Measurements from ENCODE around the gene STK39.
"Not testable (repeated sequence)": the region's sequence is repeated elsewhere in the genome, so short reads cannot be mapped to it uniquely, and the experiment has no call there.

STK39 gene

DNA sequence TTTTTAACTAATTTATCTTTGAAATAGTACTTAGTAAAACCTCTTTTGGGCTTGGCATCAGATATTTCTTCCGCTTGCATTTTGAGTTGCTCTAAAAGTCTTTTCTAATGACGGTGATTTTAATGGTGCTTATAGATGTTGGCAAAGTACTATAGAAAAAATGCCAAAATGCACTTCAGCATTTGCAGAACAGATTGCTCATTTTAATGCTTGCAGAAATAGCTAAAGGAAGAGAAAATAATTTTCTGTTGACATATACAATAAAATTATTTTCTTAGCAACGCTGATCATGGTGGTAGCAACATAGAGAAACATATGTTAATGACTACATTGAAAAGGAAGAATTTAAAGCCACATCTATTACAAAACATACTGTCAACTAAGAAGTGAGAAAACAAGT is 170.7 kb downstream of the STK39 start:
- DNase-seq: no peak

DNA sequence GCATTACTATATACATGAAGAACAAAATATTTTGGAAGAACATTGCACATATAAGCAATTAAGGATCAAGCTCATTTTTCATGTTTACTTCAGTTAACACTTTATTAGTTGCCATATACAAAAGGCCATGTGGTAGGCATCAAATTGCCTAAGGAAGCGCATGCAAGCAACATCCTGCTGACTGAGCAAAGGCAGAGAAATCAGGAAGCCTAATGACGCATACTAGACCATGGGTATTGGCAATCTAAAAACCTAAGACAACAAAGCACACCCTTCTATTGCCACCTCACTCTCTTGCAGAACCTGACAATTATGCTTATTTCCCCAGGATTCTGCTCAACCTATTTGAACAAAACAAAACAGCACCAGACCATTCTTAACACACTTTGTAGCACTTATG is 171.9 kb downstream of the STK39 start:
- DNase-seq: no peak

DNA sequence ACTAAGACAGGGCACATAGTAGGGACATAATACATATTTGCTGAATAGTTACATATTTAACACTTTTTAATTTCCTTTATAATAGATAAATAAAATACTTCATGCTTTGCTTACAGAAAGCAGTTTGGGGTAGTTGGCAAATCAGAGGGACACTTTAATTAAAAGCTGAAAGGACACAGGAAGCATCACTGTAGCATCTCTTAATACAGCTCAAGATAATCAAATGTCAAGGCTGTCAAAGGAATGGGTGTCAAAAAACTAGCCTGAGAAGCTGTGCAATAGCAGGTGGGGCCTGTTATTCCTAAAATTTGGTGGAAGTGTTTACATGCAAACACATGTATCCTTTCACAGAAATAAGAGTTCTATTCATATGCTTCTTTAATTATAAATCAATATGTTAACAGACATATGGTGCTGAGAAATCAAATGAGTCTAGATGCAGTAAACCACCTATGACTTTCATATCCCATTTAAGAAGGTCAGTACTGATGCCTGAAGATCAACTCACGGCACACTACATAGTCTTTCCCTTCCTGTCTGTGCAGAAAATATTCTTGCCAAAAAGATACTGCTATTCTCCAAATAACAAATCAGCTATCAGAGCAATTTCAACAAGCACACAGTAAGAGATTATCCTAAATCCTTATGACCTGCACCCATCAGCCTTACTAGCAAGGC is 174.6 kb downstream of the STK39 start:
- no peak for DNase-seq

DNA sequence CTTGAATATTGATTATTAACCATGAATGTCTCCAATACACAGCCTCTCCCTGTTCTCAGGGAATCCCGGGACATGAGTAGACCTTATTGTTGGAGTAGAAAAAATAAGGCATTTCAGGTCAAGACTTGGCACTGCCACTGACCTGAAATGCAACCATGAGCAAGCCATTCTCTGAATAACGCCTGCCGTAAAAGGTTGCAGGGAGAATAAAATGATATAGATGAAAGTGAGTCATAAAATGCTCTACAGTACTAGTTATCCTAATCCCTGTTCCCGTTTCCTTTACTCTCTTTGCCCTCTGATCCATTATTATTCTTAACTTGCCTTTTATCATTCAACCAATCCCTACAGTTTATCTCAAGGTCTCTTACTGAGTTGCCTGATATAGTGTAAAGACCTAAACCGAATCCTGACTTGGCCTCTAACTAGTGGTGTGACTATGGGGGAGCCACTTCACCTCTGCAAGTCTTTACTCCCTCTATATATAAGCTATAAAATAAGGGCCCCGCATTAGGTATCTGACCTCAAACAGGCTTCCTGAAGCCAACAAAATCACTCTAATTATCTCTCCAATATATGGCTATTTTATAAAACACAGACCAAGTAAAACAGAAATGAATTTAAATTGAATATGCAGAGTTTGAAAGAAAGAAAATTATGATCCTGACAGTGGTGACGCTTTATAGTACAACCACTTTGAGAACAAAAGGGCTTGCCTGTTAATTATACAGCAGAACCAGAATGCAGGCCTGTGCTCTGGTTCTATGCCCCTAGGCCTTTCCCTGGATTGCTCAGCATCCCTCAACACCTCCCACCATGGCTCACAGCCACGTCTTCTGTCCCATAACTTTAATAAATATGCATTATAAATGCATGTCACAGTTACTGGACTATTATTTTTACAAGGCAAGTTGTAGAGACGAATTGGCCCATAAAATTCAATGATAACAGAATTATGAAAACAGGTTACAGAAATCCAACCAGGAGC is 183.1 kb downstream of the STK39 start:
- DNase-seq: no peak

DNA sequence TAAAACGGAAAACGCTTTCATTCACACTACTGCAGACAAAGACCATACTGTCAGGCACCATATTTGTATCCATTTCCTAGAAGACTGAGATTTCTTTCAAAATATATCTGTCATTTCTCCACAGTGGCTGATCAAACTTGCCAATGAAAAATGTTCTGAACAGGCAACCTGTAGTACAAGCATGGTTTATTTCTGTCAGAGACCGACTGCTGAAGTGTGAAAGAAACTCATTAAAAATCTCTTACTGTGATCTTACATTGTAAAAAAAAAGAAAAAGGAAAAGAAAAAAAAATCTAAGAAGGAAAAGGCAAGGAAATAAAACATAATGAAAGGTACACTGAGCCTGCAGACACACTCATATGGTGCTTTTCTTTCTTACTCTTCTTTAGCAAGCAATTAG is 184.5 kb downstream of the STK39 start:
- no peak for DNase-seq

DNA sequence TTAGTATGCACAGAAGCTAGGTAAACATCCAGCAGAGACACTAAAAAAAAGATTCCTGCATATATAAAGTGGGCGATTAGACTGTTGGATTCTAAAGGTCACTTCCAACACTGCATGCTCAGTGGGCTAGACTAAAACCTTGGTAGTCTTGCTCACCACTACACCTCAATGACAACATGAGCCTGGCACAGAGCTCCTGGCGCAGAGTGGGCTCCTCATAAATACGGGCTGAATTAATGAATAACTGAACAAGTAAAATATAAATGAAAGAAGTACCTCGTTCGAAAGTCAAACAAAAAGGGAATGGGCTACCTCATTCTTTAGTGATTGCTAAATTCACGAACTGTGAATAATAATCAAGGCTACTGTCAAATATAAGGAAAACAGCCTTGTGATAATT is 185.3 kb downstream of the STK39 start:
- DNase-seq: no peak

DNA sequence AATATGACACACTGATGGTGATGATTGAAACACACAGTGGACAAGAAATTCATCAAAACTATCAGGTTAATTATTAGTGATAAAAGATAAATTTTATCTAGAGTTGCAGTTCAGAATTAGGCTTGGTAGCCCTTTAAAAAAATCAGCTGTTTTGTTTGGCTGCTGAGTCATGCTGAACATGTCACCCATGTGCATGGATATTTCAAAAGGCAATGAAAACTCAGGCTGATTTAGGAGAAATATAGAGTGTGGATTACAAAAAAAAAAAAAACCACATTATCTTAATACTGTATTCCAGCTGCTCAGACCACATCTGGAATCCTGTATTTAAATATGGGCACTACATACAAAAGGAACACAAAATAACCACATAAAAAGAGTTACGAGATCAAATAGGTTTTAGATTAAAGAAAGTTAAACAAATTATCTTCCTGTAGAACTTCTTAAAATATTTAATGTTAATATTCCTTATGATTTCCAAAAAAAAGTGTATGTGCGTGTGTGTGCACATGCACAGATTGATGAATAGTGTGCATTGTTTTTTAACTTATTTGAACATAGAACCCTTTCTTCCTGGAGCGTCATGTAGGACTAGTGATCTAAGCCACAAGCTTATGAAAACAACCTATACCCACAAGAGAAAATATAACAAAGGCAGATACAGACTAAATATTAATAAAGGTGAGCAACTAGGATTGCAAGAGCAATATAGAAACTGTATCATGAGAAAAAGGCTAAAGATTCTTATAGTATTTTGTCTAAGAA is 186.2 kb downstream of the STK39 start:
- DNase-seq: no peak

DNA sequence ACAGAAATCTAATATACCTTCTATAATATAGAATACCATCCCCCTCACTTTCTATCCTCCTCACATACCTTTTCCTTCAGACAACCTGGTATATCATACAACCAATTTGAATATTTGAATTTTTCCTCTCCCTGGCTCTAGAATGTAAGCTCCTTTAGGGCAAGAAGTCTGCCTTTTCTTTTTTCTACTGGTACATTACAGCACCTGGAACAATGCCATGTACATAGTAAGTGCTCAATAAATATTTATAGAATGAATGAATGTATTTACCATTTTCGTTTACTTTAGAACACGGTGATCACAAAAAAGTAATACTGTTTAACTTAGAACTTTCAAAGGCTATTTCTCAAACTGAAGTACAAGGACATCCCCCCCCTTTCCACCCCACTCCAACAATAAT is 187.6 kb downstream of the STK39 start:
- no peak for DNase-seq

DNA sequence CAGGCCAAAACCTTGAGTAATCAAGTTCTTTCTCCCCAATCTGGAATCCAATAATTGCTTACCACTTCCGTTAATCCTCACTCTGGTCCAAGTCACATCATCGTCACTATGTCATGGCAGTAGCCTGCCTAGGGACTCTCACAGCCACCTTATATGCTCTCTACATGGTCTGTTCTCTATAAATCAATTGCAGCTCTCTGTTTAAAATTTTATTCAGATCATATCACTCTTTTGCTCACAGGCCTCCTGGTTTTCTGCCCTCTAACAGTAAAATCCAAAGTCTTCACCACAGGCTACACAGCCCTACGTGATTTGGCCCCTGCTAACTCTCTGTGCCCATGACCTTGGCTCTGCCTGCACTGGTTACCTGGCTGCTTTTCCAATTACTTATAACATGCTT is 188.7 kb downstream of the STK39 start:
- no peak for DNase-seq

DNA sequence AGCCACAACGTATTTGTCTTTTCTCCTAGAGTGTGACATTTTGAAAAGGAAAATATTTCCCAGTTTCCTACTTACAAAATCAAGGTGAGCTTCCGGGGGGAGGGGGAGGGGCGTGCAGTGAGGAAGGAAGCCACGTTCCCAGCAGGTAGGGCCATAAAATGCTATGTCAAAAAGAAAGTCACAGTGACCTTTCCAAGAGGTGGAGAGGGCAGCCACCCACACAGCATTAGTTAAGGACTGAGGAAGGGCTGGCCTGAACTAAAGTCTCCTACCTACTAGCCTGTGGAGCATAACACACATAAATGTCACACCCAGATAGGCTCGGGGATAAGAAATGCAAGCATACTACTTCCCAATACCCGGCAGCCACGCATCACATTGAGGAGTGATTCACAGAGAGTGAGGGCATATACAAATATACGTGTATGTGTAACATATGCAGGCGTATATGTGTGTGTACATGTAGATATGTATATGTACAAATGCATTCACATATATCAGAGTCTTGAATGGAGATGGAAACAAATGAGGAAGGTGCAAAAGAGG is 191.1 kb downstream of the STK39 start:
- DNase-seq: no peak

DNA sequence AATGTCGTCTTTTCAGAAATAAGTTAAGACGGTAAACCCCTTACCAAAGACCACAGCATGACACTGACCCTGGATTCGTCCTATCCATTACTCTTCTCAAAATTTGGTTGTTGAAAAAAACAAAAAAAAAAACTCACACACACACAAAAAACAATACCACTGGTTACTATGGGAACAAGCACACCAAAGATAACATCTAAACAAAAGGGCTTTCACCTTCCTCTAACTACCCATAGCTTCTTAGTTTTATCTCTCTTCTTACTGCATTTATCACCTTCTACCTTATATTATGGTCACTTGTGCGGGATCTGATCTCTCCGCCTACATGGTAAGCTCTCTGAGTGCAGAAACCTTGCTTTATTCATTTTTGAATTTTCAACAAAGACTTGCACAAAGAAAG is 192.7 kb downstream of the STK39 start:
- DNase-seq: no peak

DNA sequence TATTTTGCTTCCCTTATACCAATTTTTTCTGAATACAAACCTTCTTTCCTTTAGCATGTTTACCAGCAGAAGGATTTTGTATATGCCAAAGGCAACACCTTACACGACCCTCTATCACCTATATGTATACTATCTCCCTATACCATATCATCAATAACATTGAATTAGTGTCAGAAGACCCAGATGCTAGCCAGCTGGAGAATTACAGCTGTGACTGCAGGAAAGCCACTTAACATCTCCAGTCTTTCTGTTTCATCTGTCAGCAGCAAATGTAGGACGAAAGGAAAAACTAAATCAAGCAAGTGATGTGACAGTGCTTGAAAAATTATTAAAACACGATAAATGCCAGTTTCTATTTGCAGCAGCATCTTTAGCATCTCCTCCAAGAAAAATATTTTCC is 193.7 kb downstream of the STK39 start:
- DNase-seq: no peak

DNA sequence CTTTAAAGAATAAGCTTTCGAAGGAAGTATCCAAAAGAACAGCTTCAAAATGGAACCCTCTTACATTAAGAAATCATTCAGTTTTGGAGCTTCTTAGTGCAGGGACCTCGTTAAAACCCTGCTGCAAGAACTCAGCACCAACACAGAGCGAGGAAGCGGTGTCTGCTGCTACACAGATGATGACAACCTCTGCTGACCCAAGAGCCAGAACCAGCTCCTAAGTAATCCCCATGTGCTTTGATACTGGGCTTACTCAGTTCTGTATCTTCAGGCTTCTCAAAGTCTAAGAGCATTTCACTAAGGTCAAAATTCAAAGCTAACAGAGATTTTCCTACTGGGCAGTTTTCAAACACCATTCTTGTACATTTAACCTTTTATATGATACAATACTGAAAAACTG is 194.6 kb downstream of the STK39 start:
- no peak for DNase-seq

DNA sequence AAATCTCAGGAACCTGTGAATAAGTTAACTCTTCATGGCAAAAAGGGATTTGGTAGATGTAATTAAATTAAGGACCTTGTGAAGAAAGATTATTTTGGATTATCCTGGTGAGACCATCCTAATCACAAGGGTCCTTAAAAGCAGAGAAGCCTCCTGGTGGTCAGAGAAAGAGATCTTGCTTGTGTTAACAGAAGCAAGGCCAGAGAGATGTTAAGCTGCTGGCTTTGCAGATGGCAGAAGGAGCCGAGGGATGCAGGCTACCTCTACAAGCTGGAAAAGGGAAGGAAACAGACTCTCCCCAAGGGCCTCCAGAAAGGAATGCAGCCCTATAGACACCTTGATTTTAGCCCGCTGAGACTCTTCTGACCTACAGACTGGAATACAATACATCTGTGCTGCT is 197.0 kb downstream of the STK39 start:
- no peak for DNase-seq

DNA sequence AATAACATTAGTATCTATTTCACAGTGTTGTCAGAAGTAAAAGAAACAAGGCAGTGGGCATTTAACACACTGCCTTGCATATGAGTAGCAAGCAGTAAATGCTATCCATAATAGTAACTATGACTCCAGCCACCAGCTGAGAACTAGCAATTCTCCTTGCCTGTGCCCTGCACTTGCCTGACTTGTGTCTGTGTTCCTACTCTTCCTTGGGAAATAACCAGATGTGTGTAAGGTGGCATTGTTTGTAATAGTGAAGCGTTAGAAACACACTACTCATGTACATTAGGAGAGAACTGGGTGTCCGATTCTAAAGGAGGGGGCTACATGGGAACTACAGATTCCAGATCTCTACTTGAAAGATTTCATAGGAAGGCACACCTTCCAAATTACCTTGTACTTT is 197.8 kb downstream of the STK39 start:
- DNase-seq: no peak

DNA sequence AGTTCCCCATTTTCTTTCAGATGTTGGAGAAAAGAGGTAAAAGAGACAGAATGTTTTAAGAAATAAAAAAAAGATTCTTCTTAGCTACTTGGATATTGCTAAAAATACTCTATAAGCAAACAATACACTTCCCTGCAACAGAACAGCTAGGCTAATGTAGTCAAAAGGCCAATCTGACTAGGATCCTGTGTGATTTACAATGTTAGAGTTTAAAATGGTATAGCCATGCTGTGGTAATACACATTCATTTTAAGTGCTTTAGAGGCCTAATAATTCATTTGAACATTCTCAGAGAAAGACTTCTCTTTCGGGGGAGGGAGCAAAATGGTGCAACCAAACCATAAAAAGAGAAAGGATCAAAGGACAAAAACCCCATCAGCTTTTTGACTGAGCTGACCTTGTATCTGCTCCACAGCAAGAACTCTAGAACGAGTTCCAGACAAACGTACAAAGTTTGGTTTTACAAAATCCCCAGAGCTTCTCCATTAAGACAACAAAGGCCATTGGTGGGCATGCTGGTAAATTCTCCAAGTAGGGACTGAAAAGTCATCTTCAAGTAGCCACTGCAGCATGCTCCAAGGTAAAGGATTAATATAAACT is 200.2 kb downstream of the STK39 start:
- no peak for DNase-seq

DNA sequence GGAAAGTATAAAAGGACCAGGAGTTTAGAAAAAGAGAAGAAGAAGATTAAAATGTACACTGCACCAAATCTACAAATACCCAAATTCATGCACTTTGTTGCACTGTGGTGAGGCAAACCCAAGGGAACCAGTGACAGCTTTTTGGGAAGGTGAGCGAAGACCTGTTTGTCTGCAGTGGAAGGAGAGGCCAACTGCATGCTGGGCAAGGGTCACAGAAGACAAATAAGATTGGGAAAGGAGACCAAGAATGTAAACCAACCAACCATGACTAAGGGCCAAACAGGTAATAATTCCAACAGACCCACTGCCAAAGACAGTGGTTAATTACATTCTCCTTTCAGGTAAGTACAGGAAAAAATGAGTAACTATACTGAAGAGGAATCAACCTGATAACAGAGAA is 202.8 kb downstream of the STK39 start:
- no peak for DNase-seq

DNA sequence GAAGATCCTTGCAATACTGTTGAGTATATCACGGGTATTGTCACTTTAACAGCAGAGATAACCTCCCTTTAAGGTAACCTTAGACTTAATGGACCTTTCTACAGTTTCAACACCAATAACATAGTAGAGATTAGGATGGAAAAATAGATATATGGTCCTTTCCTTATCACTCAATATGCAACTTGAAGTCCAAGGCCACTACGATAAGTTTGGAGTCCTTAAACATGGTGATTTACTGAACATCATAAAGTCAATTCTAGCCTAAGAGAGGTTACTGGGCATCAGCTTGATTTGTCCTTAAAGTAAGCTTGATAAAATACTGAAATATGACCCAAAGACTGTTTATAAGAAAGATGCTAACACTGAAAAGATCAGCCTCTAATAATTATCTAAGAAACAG is 203.2 kb downstream of the STK39 start:
- no peak for DNase-seq

DNA sequence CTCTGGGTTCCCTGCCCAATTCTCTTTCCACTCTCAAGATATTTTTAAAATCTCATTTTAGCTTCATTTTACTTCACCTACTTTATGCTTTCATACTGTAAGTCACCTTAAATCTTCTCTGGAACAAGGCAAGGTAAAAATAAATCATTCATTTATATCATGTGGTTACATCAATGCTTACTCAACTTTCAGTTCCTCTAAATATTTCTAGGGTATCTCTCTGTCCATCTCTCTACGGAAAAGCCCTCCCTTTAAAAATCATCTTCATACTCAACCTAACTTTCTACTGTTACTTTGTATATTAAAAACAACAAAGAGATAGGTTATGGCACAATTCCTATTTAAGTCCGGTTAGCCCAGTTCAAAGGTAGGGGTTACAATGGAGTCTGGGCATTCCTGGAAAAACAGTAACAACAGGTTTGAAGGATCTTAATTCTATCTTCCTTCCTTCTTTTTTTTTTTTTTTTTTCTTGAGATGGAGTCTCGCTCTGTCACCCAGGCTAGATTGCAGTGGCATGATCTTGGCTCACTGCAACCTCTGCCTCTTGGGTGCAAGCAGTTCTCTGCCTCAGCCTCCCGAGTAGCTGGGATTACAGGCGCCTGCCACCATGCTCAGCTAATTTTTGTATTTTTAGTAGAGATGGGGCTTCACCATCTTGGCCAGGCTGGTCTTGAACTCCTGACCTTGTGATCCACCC is 205.1 kb downstream of the STK39 start:
- not testable (repeated sequence) for DNase-seq

DNA sequence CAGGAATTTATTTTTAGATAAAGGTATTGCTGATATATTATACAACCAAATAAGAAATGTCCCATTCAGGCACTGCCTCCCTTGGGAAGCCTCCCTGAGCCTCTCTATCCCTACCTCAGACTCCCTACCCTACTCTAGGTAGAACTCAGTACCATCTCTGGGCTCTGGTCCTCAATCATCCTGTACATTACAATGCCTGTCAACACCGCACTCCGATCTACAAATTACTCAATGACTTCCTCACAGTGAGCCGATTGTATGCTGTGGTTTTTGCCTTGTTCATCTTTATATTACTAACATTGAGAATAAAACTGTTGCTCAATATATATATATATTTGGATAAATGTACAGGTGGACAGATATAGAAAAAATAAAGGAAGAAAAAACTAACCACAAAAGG is 207.5 kb downstream of the STK39 start:
- DNase-seq: no peak

DNA sequence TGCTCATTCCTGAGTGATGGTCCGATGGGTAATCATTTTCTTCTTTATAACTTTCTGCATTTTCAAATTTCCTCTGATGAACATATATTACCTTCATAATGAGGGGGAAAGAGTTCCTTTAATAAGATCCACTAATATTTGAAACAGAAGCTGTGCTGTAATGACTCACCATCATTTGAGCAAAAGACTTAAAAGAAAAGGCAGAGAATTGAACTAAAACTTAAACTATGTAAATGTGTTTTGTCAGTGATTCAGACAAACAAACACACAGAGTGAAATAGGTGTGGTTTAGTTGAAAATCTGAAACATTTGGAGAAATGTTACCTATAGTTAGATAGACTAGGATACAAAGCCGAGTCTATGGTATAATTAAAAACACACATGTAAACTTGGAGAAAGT is 209.6 kb downstream of the STK39 start:
- DNase-seq: no peak

DNA sequence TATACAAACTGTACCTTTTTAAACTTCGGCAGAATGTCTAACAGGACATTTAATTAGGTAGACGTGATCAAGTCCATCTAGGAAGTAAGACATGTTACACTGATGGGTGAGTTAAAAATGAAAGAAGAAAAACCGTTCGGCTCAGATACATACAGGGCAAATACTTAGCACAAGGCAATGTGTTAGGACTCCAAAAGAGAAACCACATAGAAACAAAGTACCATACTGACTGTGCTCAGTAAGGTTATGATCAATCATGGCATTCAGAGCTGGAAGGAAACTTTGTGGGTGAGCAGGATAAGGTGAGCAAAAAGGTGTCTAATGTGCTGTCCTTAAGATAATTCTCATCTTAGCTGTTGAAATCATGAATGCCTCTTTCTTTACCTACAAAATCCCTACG is 211.9 kb downstream of the STK39 start:
- no peak for DNase-seq

All from DMS79 (cell line).